ENCODE results near the gene OOSP1.

Gene OOSP1

GRCh38 chr11:60005360-60005759, 67.1 kb downstream of the OOSP1 start:
- no peak for DNase-seq
- in situ Hi-C loops (cut with MboI; ENCODE audit: low pct_unique_long_range_greater_than_20kb, low sequenced_read_pairs): no loop called here
